HG03108 (cell line): Measurements from ENCODE around the gene PKP2.
"Not testable (repeated sequence)": the region's sequence is repeated elsewhere in the genome, so short reads cannot be mapped to it uniquely, and the experiment has no call there.

Experiments
- ATAC-seq: cut with Tn5 transposase; IDR thresholded peaks from one replicate; pipeline ENCODE4 v1.9.1; 2021; ENCODE audit warnings: moderate library complexity; ENCODE audit not compliant: unreplicated experiment

The PKP2 gene

DNA sequence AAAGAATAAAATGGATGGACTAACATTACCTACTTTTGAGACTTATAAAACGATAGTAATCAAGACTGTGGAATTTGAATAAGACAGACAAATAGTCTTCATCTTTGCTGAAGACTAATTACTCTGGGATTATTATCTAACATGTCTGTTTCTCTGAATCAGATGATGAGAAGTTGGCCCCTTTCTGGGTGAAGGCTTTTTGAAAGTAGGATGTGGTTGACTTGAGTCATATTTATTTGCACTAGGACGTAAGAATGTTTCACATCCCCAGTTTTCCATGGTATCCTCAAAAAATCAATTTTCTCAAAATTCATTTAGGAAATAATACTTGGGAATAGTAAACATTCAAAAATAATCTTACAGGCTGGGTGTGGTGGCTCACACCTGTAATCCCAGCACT, 31.8 kb downstream of the PKP2 start:
- no peak for ATAC-seq

DNA sequence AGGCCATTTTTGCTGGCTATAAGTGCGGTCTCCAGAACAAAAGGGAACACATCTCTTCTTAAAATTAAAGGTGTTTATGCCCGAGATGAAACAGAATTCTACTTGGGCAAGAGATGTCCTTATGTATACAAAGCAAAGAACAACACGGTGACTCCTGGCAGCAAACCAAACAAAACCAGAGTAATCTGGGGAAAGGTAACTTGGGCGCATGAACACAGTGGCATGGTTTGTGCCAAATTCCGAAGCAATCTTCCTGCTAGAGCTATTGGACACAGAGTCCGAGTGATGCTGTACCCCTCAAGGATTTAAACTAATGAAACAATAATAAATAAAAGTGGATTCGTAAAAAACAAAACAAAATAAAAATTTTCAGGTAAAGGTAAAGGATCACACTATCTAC, 33.4 kb downstream of the PKP2 start:
- no peak for ATAC-seq

- ATAC-seq, result not testable (repeated sequence)
Observed at GRCh38 chr12:32861658-32862057, 34.9 kb downstream of the PKP2 start.

DNA sequence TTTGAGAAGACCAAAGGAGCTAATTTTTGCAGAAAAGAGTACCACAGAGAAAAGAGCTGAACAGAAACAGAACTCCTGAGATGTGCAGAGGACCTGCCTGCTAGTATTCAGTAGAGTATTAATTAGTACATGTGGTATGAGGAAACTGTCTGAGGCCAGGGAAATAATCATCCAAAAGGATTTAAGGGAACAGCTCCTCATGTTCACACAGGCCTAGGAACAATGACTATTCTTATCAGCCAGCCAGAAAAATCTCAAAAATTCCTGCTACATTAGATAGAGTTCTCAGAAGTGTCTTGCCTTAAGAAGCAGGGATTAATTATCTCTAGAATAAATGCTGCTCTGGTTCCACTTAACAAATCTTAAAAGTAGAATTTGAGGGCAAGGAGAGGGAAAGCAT, 36.4 kb downstream of the PKP2 start:
- no peak for ATAC-seq

GRCh38 chr12:32859389-32859788, 37.2 kb downstream of the PKP2 start:
- no peak for ATAC-seq

- ATAC-seq, result no peak
Observed at GRCh38 chr12:32854716-32855115, 41.9 kb downstream of the PKP2 start.

DNA sequence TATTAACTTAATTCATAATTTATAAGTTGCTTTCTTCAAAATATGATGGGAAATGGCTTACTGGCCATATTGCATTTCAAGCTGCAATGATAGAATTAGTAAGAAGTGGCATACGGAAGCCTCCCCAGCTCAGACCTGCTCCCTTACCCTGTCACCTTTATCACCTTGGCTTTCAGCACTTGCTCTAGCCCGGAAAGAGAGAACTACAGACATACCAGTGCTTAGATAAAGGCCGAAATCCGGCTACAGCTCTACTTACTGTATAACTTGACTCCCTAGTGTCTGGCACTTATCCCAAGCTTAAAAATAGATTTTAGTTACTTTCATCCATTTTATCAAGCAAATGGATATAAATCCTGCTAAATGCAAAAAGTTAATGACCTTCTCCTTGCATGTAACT, 42.5 kb downstream of the PKP2 start:
- ATAC-seq, result no peak

- no peak for ATAC-seq
Observed at GRCh38 chr12:32847287-32847686, 49.3 kb downstream of the PKP2 start.

DNA sequence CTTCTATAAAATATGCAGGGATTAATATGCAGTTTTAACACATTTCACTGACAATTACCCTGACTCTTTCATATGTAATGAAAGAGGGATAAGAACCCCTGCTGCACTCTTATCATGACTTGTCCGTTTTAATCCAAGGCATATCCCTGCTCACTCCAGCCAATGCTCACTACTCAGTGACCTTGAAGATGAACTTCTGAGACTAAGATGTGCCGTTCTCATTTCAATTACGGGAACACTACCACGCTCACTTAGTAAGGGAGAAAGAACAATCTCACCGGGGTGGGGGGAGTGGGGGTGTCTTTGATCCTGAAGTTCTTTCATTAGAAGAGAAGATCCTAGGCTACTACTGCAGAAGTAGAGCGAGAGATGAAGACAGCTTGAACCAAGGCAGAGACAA, 50.5 kb downstream of the PKP2 start:
- no peak for ATAC-seq

DNA sequence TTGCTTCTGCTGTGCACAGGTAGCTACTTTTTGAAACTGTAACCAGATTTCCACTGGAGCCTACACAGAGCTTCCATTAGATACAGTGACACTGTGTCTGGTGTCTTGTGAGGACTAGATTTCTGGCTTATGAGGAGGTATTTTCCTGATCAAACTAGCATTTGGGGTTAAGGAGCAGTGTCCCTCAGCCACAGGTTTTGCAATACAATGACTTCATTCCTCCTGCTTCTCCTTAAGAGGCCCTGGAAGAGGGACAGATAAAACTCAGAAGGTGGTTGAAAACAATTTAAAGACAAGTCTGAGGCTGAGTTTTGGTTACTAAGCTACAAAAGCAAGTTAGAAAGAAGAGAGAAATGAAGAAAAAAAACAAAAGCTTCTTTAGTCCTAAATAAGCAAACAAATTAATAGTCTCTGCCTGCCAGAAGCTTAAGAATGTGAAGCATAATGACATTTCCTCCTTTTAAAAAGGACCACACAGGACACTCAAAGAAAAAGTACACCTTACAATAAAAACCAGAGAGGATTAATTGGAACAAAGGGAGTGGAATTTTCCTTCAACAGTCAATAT, 53.0 kb downstream of the PKP2 start:
- ATAC-seq, result no peak

- ATAC-seq, result no peak
Observed at GRCh38 chr12:32841061-32841460, 55.5 kb downstream of the PKP2 start.

DNA sequence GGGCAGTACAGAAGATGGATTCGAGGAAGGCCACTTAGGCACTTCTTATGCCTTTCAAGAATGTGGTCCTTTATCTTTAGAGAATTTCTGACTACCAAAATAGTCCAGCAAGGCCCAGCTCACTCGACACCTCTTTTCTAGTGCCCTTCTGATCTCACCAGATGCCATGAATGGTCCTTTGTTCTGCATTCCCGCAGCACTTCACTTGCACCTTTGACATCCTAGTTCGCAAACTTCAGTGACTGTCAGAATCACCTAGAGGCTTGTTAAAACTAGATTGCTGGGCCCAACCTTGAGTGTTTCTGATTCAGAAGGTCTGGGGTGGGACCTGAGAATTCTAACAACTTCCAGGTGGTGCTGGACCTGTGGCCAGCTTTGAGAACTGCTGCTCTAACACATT, 56.7 kb downstream of the PKP2 start:
- no peak for ATAC-seq

- no peak for ATAC-seq
Observed at GRCh38 chr12:32837974-32838373, 58.6 kb downstream of the PKP2 start.

GRCh38 chr12:32836710-32837109, 59.9 kb downstream of the PKP2 start:
- ATAC-seq, result no peak

DNA sequence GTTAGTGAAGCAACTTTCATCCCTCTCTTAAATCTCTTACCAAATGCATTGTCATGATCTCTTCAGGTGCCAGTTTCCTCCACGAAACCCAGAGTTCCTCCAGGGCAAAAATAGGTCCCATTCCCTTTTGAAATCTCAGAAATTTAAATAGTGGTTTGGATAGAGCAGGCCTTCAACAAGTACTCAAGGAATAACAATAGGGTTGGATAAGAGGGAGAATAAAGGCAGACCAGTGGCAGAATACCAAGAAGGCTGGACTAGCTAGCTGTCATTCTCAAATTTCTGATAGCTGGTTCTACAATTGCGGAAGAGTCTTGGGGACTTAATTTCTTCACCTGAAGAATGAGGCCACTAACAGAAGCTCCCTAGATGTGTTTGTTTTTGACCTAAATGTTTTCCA, 62.5 kb downstream of the PKP2 start:
- no peak for ATAC-seq

DNA sequence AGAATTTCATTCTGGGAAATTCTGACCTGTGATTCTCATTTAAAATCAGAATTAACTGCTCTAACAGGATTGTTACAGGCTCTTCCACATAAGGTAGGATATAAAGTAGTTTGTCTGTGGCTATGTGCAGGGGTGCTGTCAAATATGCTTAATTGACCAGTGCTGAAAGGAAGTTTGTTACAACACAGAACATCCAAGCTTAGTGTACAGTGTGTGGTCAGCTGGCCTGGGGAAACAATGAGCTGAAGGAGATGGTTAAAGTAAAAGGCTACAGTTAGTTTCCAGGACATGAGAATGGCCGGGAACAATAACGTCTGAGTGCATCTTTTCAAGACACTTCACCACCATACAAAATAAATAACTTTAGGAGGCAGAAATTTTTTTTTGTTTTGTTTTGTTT, 68.0 kb downstream of the PKP2 start:
- ATAC-seq, result no peak

- ATAC-seq, result no peak
Observed at GRCh38 chr12:32828120-32828519, 68.5 kb downstream of the PKP2 start.

- ATAC-seq, result no peak
Observed at GRCh38 chr12:32826807-32827412, 69.7 kb downstream of the PKP2 start.

- no peak for ATAC-seq
Observed at GRCh38 chr12:32824596-32824995, 72.0 kb downstream of the PKP2 start.

DNA sequence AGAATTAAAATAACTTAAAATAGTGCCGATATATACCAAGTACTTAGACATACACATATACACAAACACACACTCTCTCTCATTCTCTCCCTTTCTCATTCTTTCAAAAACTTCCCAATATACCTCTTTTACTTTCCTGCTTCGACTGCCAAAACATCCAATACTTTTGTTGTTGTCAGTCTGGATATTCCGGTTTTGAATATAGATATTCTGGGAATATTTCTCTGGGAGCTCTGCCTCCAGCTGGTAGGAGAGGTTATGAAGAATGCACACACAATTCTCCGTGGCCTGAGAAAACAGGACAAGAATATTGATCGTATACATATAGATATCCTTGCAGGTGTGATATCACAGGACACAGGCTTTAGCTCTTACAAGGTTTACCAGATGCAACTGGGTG, 74.2 kb downstream of the PKP2 start:
- ATAC-seq, result no peak

GRCh38 chr12:32821710-32822109, 74.9 kb downstream of the PKP2 start:
- no peak for ATAC-seq

- no peak for ATAC-seq
Observed at GRCh38 chr12:32821293-32821692, 75.3 kb downstream of the PKP2 start.

- ATAC-seq, result no peak
Observed at GRCh38 chr12:32820376-32820931, 76.1 kb downstream of the PKP2 start.
